ENCODE data around the gene LIX1L. TPM values are rescaled to one million over a fixed set of nuclear protein-coding genes. Genes with fewer than 3 reads are reported as not detected.
A peak's percentile ranks its signal among the peaks of the same experiment; 100 is the strongest.

Gene LIX1L
- polyA plus RNA-seq, 1 donor, result 25.5 TPM

- no peak for DNase-seq (ENCODE audit: low read depth)
Measured at GRCh38 chr1:145963265-145964019, 5.6 kb upstream of the LIX1L start.

DNA sequence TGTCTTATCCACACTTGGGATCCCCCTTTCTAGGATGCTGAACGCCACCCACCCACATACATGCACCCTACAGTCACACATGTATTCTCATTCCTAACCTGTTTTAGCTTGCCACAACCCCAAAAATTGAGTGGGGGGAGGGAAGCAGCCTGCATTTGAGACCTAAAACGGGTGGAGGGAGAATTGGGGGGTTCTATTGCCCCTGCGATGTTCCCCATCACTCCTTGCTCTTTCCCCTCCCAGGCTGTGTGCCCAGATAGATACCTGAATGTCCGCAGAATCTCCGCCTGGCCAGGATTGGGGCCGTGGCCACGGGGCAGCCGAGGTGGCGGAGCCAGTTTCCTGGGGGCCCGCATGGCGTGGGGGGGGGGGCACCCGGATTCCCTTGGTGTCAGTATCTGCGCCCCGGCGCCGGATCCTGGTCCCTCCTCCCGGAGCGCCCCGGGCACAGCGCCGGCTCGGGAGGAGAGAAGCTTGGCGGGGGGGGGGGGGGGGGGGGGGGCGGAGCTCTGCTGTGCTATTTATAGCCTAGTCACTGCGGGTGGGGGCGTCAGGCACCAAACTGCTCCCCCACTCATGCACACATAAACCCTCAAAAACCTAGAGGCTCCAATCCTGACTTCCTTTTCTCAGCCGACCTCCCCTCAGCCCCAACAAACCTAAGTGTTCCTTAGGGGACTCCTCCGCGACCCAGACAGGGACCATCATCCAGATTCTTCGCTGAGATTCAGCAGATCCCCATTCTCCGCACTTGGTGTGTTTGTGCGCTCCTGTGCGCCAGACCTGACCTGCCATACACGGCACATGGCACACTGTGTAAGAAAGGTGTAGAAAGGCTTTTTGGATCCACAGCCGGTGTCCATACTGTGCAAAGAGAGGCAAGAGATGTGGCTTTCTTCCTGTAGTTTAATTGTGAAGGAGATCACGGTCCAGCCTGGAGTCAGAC is 4.6 kb upstream of the LIX1L start:
- no peak for DNase-seq (ENCODE audit: low read depth)

- no peak for DNase-seq (ENCODE audit: low read depth)
Measured at GRCh38 chr1:145961425-145962156, 3.8 kb upstream of the LIX1L start.

DNA sequence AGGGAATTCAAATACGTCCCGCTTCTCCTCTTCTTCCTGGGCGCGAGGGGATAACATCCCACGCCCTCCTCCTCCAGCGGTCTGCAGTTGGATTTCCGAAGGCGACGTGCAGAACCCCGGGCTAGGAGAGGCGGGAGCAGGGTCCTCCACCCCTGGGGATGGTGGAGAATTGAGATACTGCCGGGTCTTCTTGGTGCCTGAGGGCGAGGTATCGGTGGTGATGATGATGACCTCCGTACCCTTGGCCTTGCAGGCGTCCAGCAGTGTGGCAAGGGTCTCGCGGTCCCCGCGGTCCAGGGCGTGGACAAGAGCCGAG is 3.2 kb upstream of the LIX1L start:
- no peak for DNase-seq (ENCODE audit: low read depth)

DNA sequence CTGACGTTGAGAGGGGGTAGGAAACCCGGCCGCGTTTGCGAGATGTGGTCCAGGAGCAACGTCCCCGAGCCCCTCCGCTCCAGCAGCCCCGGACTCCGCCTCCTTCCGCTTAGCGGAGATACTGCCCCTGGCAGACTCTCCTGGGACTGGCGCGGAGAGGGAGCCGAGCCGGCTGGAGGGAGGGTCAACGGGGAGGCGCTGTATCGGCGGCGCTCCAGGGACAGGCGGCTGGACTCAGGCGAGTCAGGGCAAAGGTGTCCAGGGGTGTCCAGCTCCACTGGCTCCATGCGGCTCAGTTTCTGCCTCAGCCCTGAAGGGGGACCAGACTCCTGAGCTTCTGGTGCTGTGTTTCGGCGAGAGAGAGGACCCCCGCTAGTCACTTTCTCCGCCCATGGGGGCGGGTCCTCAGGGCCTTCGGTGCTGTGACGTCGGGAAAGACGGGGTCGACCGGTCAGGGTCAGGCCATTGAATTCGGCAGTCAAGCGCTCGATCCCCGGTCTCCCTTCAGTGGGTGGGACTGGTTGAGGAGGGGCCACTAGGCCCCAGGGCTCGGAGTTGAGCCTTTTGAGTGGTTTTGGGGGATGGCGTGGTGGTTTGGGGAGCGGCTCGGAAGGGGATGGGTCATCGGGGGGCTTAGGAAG is 2.8 kb upstream of the LIX1L start:
- no peak for DNase-seq (ENCODE audit: low read depth)

GRCh38 chr1:145959957-145960467 is 2.2 kb upstream of the LIX1L start:
- DNase-seq (ENCODE audit: low read depth), result no peak

DNA sequence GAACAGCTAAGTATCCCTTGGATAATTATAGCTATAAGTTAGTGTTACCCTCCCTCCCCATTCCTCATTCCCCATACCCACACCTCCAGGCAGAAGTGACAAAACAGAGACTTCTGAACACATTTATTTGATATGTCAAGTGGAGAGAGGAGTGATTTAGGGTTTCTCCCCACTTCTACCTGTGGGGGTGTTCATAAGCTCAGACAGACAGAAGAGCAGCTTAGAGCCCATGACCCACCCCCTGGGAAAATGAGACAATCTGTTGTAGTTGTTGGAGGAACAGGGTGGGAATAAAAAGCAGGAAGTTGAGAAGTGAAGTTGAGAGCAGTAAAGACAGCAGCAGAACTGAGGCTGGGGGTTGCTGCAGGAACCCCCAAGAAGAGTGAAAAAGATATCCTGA is 1.5 kb upstream of the LIX1L start:
- DNase-seq (ENCODE audit: low read depth), result no peak

DNA sequence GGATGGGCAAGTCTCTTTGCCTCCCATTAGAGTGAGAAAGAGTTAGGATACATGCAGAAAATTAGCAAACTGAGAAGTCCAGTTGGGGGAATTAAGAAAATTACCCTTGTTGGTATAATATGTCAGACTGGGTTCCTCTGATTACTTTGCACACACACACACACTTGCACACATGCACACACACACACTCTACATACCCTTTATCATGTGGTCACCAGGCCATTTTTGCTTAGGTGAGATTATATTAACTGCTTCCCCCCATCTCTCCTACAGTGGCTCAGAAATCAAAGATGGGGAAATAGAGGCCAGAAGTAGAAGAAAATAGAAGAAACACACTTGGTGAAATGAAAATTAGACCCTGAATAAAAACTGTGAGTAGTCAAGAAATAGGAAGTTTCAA is 917 bp upstream of the LIX1L start:
- no peak for DNase-seq (ENCODE audit: low read depth)

DNA sequence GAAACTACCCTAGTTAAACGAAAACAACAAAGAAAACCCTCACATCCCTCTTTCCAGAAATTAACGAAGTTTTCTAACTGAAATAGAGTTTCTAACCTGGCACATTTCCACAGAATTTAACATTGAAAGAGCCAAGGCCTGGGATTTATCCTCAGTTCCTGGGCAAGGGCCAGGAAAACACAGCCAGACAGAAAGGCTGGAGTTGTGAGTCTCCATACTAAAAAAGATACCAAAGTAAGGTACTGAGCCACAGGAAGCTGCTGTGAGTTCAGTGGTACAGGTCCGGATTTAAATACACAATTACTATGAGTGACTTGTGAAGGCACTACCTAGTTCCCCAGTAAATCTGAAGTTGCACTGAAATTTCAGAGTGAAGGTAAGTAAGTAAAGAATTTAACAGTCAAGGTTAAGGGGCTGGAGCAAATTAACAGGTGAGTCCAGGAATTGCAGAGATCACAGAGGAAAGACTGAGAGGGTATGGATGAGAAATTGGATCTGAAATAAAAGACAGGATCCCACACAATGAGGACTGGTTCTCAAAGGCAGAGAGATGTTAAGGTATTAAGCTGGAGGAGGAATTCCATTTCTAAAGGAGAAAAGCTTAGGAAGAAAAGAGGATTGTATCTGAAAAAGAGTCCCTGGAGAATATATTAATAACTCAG is 905 bp downstream of the LIX1L start:
- peak; percentile 44 for DNase-seq (ENCODE audit: low read depth)

GRCh38 chr1:145956361-145956760 is 1.5 kb downstream of the LIX1L start:
- DNase-seq (ENCODE audit: low read depth), result no peak

GRCh38 chr1:145955436-145955835 is 2.4 kb downstream of the LIX1L start:
- no peak for DNase-seq (ENCODE audit: low read depth)

DNA sequence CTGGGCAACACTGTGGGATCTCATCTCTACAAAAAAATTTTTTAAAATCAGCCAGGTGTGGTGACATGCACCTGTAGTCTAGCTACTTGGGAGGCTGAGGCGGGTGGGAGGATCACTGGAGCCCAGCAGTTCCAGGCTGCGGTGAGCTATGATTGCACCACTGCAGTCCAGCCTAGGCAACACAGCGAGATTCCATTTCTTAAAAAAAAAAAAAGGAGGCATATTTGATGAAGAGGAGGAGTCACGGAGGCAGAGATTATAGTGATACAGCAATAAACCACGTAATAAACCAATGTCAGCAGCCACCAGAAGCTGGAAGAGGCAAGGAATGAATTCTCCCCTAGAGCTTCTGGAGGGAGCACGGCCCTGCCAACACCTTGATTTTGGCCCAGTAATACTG is 4.0 kb downstream of the LIX1L start:
- no peak for DNase-seq (ENCODE audit: low read depth)

- DNase-seq (ENCODE audit: low read depth), result no peak
Measured at GRCh38 chr1:145952903-145953302, 4.9 kb downstream of the LIX1L start.

DNA sequence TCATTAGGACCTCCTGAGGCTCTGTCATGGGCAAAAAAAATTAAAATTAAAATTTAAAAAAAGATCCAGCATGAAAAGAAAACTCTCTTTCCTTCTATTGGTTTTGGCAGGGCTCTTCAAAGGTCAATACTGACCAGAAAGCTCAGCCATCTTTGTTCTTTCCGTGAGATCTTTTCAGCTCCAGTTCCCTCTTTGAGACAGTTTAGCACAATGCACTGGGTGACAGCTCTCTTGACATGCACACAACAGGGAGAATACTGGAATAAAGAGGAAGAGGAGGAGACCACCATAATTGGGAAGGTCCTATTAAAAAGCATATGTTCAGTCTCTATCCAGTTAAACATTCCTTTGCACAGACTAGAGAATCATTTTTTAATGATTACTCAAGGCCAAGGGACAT is 6.3 kb downstream of the LIX1L start:
- no peak for DNase-seq (ENCODE audit: low read depth)

- DNase-seq (ENCODE audit: low read depth), result no peak
Measured at GRCh38 chr1:145949219-145949618, 8.6 kb downstream of the LIX1L start.

GRCh38 chr1:145947551-145947950 is 10.3 kb downstream of the LIX1L start:
- no peak for DNase-seq (ENCODE audit: low read depth)

DNA sequence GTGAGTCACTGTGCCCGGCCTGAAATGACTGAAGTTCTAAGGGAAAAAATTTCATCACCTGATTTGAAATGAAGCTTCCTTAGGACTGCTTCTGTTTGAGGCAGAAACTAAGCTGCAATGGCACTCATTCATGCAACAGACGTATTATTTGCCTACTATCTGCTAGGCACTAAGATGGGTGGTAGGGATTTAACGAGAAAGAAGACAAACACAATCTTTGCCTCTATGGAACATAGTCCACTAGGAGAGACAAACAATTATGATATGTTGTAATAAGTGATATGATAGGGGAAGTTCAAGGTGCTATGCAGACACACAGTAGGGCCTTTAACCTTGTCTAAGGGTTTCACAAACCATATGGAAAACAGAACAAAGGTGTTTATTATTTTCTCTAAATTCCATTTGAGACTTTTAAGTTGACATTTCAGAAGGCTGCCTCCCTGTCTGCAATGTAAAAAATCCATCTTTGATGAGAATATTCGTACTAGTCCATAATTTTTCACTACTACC is 11.3 kb downstream of the LIX1L start:
- DNase-seq (ENCODE audit: low read depth), result no peak

DNA sequence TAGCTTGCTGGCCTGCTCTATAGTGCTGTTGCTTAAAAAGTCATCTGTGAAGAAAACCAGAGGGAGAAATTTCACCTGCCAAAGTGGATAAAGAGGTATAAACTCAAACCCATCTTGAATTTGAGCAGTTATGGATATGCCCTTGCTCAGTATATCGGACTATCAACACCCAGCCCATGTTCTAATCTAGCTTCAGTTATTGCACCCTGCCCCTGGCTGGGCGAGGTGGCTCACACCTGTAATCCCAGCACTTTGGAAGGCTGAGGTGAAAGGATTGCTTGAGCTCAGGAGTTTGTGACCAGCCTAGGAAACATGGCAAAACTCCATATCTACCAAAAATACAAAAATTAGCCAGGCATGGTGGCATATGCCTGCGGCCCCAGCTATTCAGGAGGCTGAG is 13.3 kb downstream of the LIX1L start:
- DNase-seq (ENCODE audit: low read depth), result no peak

DNA sequence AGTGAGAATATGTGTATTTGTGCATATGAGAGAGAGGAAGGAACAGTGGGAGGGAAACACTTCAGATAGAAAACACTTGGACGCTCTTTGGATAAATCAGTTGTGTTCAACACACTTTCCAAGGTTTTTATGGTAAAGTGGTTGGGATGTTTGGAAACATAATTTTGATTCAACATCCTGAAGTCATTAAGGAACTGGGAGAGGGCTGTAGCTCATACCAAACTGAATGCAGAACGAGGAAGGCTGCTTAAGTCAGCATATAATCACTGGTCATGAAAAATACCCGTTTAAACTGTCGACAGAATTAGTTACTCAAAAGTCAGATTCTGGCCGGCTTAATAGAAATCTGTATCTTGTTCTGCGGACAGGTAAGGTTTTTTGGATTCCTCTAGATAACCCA is 14.9 kb downstream of the LIX1L start:
- no peak for DNase-seq (ENCODE audit: low read depth)

- no peak for DNase-seq (ENCODE audit: low read depth)
Measured at GRCh38 chr1:145942405-145942804, 15.4 kb downstream of the LIX1L start.

GRCh38 chr1:145937436-145937835 is 20.4 kb downstream of the LIX1L start:
- DNase-seq (ENCODE audit: low read depth), result no peak

Measured in forelimb muscle (tissue), 1 donor.